Measurements from ENCODE around the gene PIP4P1. TPM values are rescaled to one million over a fixed set of nuclear protein-coding genes. Genes with fewer than 3 reads are reported as not detected.

The PIP4P1 gene
- total and polyA plus RNA-seq, 2 of the 13 experiments (the other 11 are each of a cell fraction or from before 2014, with no cell fraction given): 33.4 to 47.0 TPM

DNA sequence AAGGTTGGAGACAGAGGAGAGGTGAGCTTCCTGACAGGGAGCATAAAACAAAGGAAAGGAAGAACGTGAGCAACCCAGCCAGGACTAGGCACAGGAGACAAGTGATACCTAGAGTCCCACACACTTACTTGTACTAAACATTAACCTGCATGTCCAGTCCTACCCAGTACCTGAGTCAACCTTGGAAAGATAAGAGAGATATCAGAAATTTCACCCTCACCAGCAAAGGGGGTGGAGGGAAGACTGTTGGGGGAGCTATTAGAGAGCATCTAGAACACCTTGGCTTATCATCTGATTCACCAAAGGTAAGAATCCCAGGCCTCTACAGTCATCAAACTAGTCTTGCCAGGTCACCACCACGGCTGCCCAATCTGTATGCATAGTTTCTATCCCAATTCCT is 36.4 kb downstream of the PIP4P1 start:
- no peaks in the 10 kb centered on the region for H3K36me3 ChIP-seq (replicated peaks in 1 of 2; ENCODE audit: control insufficient read depth in 1 of 2, insufficient read depth in 2 of 2, low read length in 2 of 2)
- no peak overlapping the region for H3K9ac ChIP-seq (ENCODE audit: insufficient read depth, low read depth, low read length)
- ChIA-PET POLR2A (interaction anchor here (1.0 to 2.1 kb wide), 3 partner anchors 9 to 82 kb away, joined by 3 to 7 read pairs (median 4); partner anchors contain the start of genes APEX1, OSGEP and PARP2), CTCF (ENCODE audit: low intra/inter-chr PET ratio, low total read pairs) (no interaction called here)
- in situ Hi-C loops (cut with HindIII; ENCODE audit: extremely low pct_ligation_motif_present, low pct_unique_long_range_greater_than_20kb) (no loop called here), intact Hi-C loops (cut with micrococcal nuclease; ENCODE audit: unreplicated experiment) (no loop called here)
- H3K27me3 ChIP-seq (ENCODE audit: control insufficient read depth in 1 of 2, insufficient read depth in 2 of 2, low read length in 2 of 2): no peaks in the 10 kb centered on the region
- ATAC-seq (no peak), DNase-seq (ENCODE audit: low spot score) (no peak), FAIRE-seq (no peak)
- H2AFZ ChIP-seq (ENCODE audit: low read length): no peak overlapping the region
- no peaks in the 10 kb centered on the region for H3K79me2 ChIP-seq (ENCODE audit: insufficient read depth, low read length)
- H3K4me1 ChIP-seq (ENCODE audit: insufficient read depth, low read length): peaks cover 37% of the 10 kb centered on the region
- no peak overlapping the region for H3K4me3 ChIP-seq (replicated peaks in 1 of 3; ENCODE audit: insufficient read depth in 1 of 3, low read depth in 2 of 3, low read length in 3 of 3)
- no peaks in the 10 kb centered on the region for H3K9me3 ChIP-seq (ENCODE audit: low read length)
- no TSS peak for BruUV-seq (replicated peaks)
- TF ChIP-seq MYNN (CRISPR knock-in tag; IDR thresholded peaks at IDR 0.05; ENCODE audit: low read depth) (no peak), ZFY (CRISPR knock-in tag; IDR thresholded peaks at IDR 0.05) (no peak), BHLHE40 (IDR thresholded peaks at IDR 0.05; ENCODE audit: low read length) (no peak), ZNF781 (CRISPR knock-in tag; IDR thresholded peaks at IDR 0.05; ENCODE audit: borderline replicate concordance, not compliant biosample characterization) (no peak), PPARG (CRISPR knock-in tag; conservative IDR thresholded peaks at IDR 0.05) (no peak), ZBTB42 (CRISPR knock-in tag; IDR thresholded peaks at IDR 0.05) (no peak)
- TF ChIP-seq, protein P1, sequence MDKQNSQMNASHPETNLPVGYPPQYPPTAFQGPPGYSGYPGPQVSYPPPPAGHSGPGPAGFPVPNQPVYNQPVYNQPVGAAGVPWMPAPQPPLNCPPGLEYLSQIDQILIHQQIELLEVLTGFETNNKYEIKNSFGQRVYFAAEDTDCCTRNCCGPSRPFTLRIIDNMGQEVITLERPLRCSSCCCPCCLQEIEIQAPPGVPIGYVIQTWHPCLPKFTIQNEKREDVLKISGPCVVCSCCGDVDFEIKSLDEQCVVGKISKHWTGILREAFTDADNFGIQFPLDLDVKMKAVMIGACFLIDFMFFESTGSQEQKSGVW (CRISPR knock-in tag; IDR thresholded peaks at IDR 0.05; ENCODE audit: borderline replicate concordance): no peak
- H3K4me2 ChIP-seq (ENCODE audit: low read depth, low read length): no peak overlapping the region
- H3K27ac ChIP-seq (ENCODE audit: extremely low read length, insufficient read depth, low read length): no peak overlapping the region
- 2% methylated on average over 2 of the region's 2 CpGs for WGBS (ENCODE audit: low lambda C conversion rate)
- H4K20me1 ChIP-seq (ENCODE audit: insufficient read depth, low read length): no peaks in the 10 kb centered on the region

DNA sequence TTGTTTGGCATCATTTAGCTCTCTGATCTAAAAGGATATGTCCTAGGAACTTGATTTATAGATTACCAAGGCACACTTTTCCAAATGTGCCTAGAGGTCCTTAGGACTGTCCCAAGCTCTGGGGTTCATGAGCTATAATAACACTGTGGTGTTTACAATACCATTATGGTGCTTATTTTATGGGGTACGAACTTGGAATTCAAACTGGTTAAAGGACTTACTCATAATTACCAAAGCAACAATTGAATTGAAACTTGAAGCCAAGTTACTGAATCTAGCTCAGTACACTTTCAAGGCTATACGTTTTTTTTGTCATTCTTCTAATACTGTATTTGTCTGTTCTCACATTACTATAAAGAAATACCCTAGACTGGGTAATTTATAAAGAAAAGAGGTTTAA is 38.3 kb downstream of the PIP4P1 start:
- H3K4me1 ChIP-seq (ENCODE audit: insufficient read depth, low read length): peaks cover 37% of the 10 kb centered on the region
- no peaks in the 10 kb centered on the region for H3K27me3 ChIP-seq (ENCODE audit: control insufficient read depth in 1 of 2, insufficient read depth in 2 of 2, low read length in 2 of 2)
- CTCF ChIA-PET (ENCODE audit: low intra/inter-chr PET ratio, low total read pairs): no interaction called here
- H3K27ac ChIP-seq (ENCODE audit: extremely low read length, insufficient read depth, low read length): no peak overlapping the region
- H2AFZ ChIP-seq (ENCODE audit: low read length): no peak overlapping the region
- H3K9me3 ChIP-seq (ENCODE audit: low read length): no peaks in the 10 kb centered on the region
- in situ Hi-C loops (cut with HindIII; ENCODE audit: extremely low pct_ligation_motif_present, low pct_unique_long_range_greater_than_20kb) (no loop called here), intact Hi-C loops (cut with micrococcal nuclease; ENCODE audit: unreplicated experiment) (no loop called here)
- no peak for ATAC-seq
- FAIRE-seq: no peak
- H3K79me2 ChIP-seq (ENCODE audit: insufficient read depth, low read length): no peaks in the 10 kb centered on the region
- no peaks in the 10 kb centered on the region for H4K20me1 ChIP-seq (ENCODE audit: insufficient read depth, low read length)
- no TSS peak for BruUV-seq (replicated peaks)
- no peak overlapping the region for H3K9ac ChIP-seq (ENCODE audit: insufficient read depth, low read depth, low read length)
- WGBS (ENCODE audit: low lambda C conversion rate): 4% methylated on average over 2 of the region's 2 CpGs
- POLR2A ChIA-PET: interaction anchor here (1.0 to 1.8 kb wide), 2 partner anchors 9 to 80 kb away, joined by 3 to 8 read pairs; partner anchors contain the start of gene PARP2
- no peak overlapping the region for H3K4me2 ChIP-seq (ENCODE audit: low read depth, low read length)
- DNase-seq (ENCODE audit: low spot score): no peak
- no peak overlapping the region for H3K4me3 ChIP-seq (replicated peaks in 1 of 3; ENCODE audit: insufficient read depth in 1 of 3, low read depth in 2 of 3, low read length in 3 of 3)
- H3K36me3 ChIP-seq (replicated peaks in 1 of 2; ENCODE audit: control insufficient read depth in 1 of 2, insufficient read depth in 2 of 2, low read length in 2 of 2): no peaks in the 10 kb centered on the region
- no peak for TF ChIP-seq ZFP36L2 (CRISPR knock-in tag; IDR thresholded peaks at IDR 0.05)
- no peak for TF ChIP-seq MEIS2 (CRISPR knock-in tag; IDR thresholded peaks at IDR 0.05)
- no peak for TF ChIP-seq MAZ (IDR thresholded peaks at IDR 0.05; ENCODE audit: borderline replicate concordance, low read depth, low read length)
- no peak for TF ChIP-seq MAZ (CRISPR knock-in tag; IDR thresholded peaks at IDR 0.05; ENCODE audit: low read depth)
- no peak for TF ChIP-seq NFYC (CRISPR knock-in tag; IDR thresholded peaks at IDR 0.05)
- TF ChIP-seq, protein P2, sequence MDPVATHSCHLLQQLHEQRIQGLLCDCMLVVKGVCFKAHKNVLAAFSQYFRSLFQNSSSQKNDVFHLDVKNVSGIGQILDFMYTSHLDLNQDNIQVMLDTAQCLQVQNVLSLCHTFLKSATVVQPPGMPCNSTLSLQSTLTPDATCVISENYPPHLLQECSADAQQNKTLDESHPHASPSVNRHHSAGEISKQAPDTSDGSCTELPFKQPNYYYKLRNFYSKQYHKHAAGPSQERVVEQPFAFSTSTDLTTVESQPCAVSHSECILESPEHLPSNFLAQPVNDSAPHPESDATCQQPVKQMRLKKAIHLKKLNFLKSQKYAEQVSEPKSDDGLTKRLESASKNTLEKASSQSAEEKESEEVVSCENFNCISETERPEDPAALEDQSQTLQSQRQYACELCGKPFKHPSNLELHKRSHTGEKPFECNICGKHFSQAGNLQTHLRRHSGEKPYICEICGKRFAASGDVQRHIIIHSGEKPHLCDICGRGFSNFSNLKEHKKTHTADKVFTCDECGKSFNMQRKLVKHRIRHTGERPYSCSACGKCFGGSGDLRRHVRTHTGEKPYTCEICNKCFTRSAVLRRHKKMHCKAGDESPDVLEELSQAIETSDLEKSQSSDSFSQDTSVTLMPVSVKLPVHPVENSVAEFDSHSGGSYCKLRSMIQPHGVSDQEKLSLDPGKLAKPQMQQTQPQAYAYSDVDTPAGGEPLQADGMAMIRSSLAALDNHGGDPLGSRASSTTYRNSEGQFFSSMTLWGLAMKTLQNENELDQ (CRISPR knock-in tag; IDR thresholded peaks at IDR 0.05; ENCODE audit: borderline replicate concordance): no peak
- no peak for TF ChIP-seq HES4 (CRISPR knock-in tag; IDR thresholded peaks at IDR 0.05; ENCODE audit: borderline replicate concordance)
- no peak for TF ChIP-seq PHF8 (CRISPR knock-in tag; IDR thresholded peaks at IDR 0.05)
- no peak for TF ChIP-seq STAG1 (CRISPR knock-in tag; IDR thresholded peaks at IDR 0.05)
